DND-41 (cell line): ENCODE data around the gene NUDT22.
A peak's percentile ranks its signal among the peaks of the same experiment; 100 is the strongest.

Experiments used
- ATAC-seq: fragments of 200-7000 bp; cut with Tn5 transposase; 3 replicates; pipeline ENCODE4 v1.9.1; 2021; ENCODE audit warnings: low read depth; ENCODE audit not compliant: insufficient read depth
- DNase-seq: peaks from one replicate; pipeline ENCODE4 v3.0.0-alpha.2; 2020
- H2AFZ ChIP-seq: 2 replicates; pipeline ENCODE4 v1.6.0; 2012; ENCODE audit warnings: low read depth, low read length
- H3K27ac ChIP-seq: 2 replicates; pipeline ENCODE4 v1.5.1; 2012; ENCODE audit warnings: low read length, inconsistent platforms
- H3K27me3 ChIP-seq: fragments of 200-600 bp; sonication (generic); 2 replicates; pipeline ENCODE4 v1.6.0; 2012; ENCODE audit warnings: low read length, mild to moderate bottlenecking, inconsistent platforms; ENCODE audit not compliant: insufficient read depth, poor library complexity
- H3K36me3 ChIP-seq: 2 replicates; pipeline ENCODE4 v1.5.1; 2012; ENCODE audit warnings: low read length, inconsistent platforms; ENCODE audit not compliant: insufficient read depth
- H3K4me1 ChIP-seq: 2 replicates; pipeline ENCODE4 v1.5.1; 2012; ENCODE audit warnings: mild to moderate bottlenecking, low read length; ENCODE audit not compliant: insufficient read depth
- H3K4me2 ChIP-seq: 2 replicates; pipeline ENCODE4 v1.6.0; 2012; ENCODE audit warnings: mild to moderate bottlenecking, moderate library complexity, low read length, inconsistent platforms; ENCODE audit not compliant: insufficient read depth
- H3K4me3 ChIP-seq, 2 experiments: fragments of 200-600 bp in 1 of 2; shearing (Covaris generic) in 1 of 2; 2 replicates each; pipeline ENCODE4 v1.5.1; 2012 to 2016; ENCODE audit warnings: inconsistent platforms in 2 of 2, low read length in 2 of 2, mild to moderate bottlenecking in 2 of 2, low read depth in 1 of 2, moderate library complexity in 1 of 2
- H3K79me2 ChIP-seq: 2 replicates; pipeline ENCODE4 v1.6.0; 2012; ENCODE audit warnings: low read length, inconsistent platforms; ENCODE audit not compliant: insufficient read depth
- H3K9ac ChIP-seq: 2 replicates; pipeline ENCODE4 v1.6.0; 2012; ENCODE audit warnings: low read depth, mild to moderate bottlenecking, inconsistent platforms, low read length, moderate library complexity
- H3K9me3 ChIP-seq: 2 replicates; pipeline ENCODE4 v1.5.1; 2012; ENCODE audit warnings: low read length, moderate library complexity, mild to moderate bottlenecking, inconsistent platforms; ENCODE audit not compliant: insufficient read depth, severe bottlenecking
- H4K20me1 ChIP-seq: 2 replicates; pipeline ENCODE4 v1.6.0; 2012; ENCODE audit warnings: low read length; ENCODE audit not compliant: insufficient read depth
- CTCF ChIP-seq: IDR thresholded peaks from 2 replicates; pipeline ENCODE4 v1.5.1; 2012; ENCODE audit warnings: borderline replicate concordance, low read length, moderate library complexity, mild to moderate bottlenecking; ENCODE audit not compliant: poor library complexity, severe bottlenecking; ENCODE audit errors: extremely low read depth
- EZH2 ChIP-seq: IDR thresholded peaks from 3 replicates; pipeline ENCODE4 v1.6.1; 2012; ENCODE audit warnings: borderline replicate concordance, low read depth, mild to moderate bottlenecking, moderate library complexity, low read length, inconsistent platforms; ENCODE audit not compliant: severe bottlenecking

NUDT22 gene

GRCh38 chr11:64206457-64207255, 19.4 kb upstream of the NUDT22 start, which contains the start of gene FERMT3:
Gene FERMT3, plus strand, starts transcription at chr11:64206721. Its CDS starts 644 bp downstream, at chr11:64207365.
- H3K4me1 ChIP-seq, result peaks cover 46% of the 10 kb centered on the region
- peak within 1 kb of the TSS; percentile 52 to 86 for H3K4me3 ChIP-seq
- H3K79me2 ChIP-seq, result peaks cover 26% of the 10 kb centered on the region
- no peaks in the 10 kb centered on the region for H3K9me3 ChIP-seq
- H3K27ac ChIP-seq, result peak within 1 kb of the TSS; percentile 93
- H4K20me1 ChIP-seq, result peaks cover 37% of the 10 kb centered on the region
- H2AFZ ChIP-seq, result peak within 1 kb of the TSS; percentile 62
- TF ChIP-seq CTCF (peak; percentile 50), EZH2 (no peak)
- ATAC-seq, result peak; percentile 85
- peaks cover 78% of the 10 kb centered on the region for H3K36me3 ChIP-seq
- H3K4me2 ChIP-seq, result peak within 1 kb of the TSS; percentile 93
- peak; percentile 96 for DNase-seq
- peak within 1 kb of the TSS; percentile 88 for H3K9ac ChIP-seq
- no peaks in the 10 kb centered on the region for H3K27me3 ChIP-seq

- Histone ChIP-seq H3K4me1 (peaks cover 46% of the 10 kb centered on the region), H2AFZ (peak overlapping the region; percentile 62), H3K4me3 (peak overlapping the region; percentile 52 to 86), H3K9ac (peak overlapping the region; percentile 88), H3K36me3 (peaks cover 78% of the 10 kb centered on the region), H3K27ac (peak overlapping the region; percentile 93), H3K9me3 (no peaks in the 10 kb centered on the region), H4K20me1 (peaks cover 32% of the 10 kb centered on the region), H3K4me2 (peak overlapping the region; percentile 93), H3K27me3 (no peaks in the 10 kb centered on the region), H3K79me2 (peaks cover 22% of the 10 kb centered on the region)
- ATAC-seq, result peak; percentile 72
- TF ChIP-seq EZH2 (no peak), CTCF (peak; percentile 21)
- DNase-seq, result peak; percentile 93
These were observed 18.6 kb upstream of the NUDT22 start for GRCh38 chr11:64207256-64208085.

- Histone ChIP-seq H3K27ac (peak overlapping the region; percentile 93), H3K9me3 (no peaks in the 10 kb centered on the region), H3K36me3 (peaks cover 72% of the 10 kb centered on the region), H3K9ac (peak overlapping the region; percentile 88), H4K20me1 (peaks cover 24% of the 10 kb centered on the region), H3K4me2 (peak overlapping the region; percentile 93), H3K79me2 (peaks cover 17% of the 10 kb centered on the region), H3K4me3 (peak overlapping the region in 1 of 2 experiments; percentile 86; a peak in 2 of 4 replicates), H2AFZ (no peak overlapping the region), H3K4me1 (peaks cover 46% of the 10 kb centered on the region), H3K27me3 (no peaks in the 10 kb centered on the region)
- ATAC-seq (no peak), DNase-seq (no peak)
- TF ChIP-seq EZH2 (no peak), CTCF (no peak)
These were observed 17.8 kb upstream of the NUDT22 start for GRCh38 chr11:64208086-64208795.
